ENCODE measurements around the gene OGG1. TPM values are rescaled to one million over a fixed set of nuclear protein-coding genes. Genes with fewer than 3 reads are reported as not detected.

Gene OGG1
- total and polyA plus RNA-seq, 5 donors from 2014 or later = 21.8 to 30.2 (median 26.3) TPM

DNA sequence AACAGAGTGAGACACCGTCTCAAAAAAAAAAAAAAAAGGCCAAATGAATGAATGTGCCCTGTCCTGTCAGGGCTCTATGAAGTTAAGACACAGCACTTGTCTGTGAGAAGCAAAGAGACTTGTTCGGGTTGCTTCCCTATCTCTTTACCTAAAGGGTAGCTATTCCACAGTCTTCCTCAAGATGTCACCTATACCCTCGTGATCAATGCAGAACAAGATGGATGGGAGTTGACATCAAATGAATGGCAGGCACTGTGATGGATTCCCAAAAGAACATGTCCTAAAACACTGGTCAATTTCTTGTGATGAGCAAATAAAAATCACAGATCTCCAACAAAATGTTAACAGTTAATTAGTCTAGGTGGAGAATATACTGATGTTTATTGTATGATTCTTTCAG, 33.0 kb downstream of the OGG1 start:
- Mint-ChIP-seq H3K4me3 (no peak overlapping the region), H3K27ac (no peak overlapping the region), H3K4me1 (peaks cover 12 to 59% (median 46%) of the 10 kb centered on the region in 4 donors), H3K9me3 (no peaks in the 10 kb centered on the region), H3K36me3 (peaks cover 33% of the 10 kb centered on the region), H3K27me3 (no peaks in the 10 kb centered on the region)
- no peak overlapping the region for H3K27ac ChIP-seq (ENCODE audit: insufficient read depth, low read length, poor library complexity, severe bottlenecking)
- H3K27me3 ChIP-seq (ENCODE audit: control insufficient read depth, insufficient read depth, low read length) = no peaks in the 10 kb centered on the region
- H3K9me3 ChIP-seq (ENCODE audit: control insufficient read depth in 2 of 2, low read length in 2 of 2) = no peaks in the 10 kb centered on the region
- H3K4me3 ChIP-seq (ENCODE audit: low read depth, low read length) = no peak overlapping the region
- H3K4me1 ChIP-seq (ENCODE audit: control insufficient read depth, insufficient read depth, low read length, poor library complexity, severe bottlenecking) = peaks cover 42% of the 10 kb centered on the region
- DNase-seq (peak in 1 of 3 donors; percentile 14), ATAC-seq (ENCODE audit: low read depth in 2 of 2) (no peak)
- peaks cover 49% of the 10 kb centered on the region for H3K36me3 ChIP-seq (ENCODE audit: control insufficient read depth, insufficient read depth, low read length)

GRCh38 chr3:9783954-9784353, 34.2 kb downstream of the OGG1 start:
- Histone ChIP-seq H3K27me3 (ENCODE audit: control insufficient read depth, insufficient read depth, low read length) (no peaks in the 10 kb centered on the region), H3K9me3 (ENCODE audit: control insufficient read depth in 2 of 2, low read length in 2 of 2) (no peaks in the 10 kb centered on the region), H3K4me3 (ENCODE audit: low read depth, low read length) (no peak overlapping the region), H3K36me3 (ENCODE audit: control insufficient read depth, insufficient read depth, low read length) (peaks cover 54% of the 10 kb centered on the region), H3K27ac (ENCODE audit: insufficient read depth, low read length, poor library complexity, severe bottlenecking) (no peak overlapping the region), H3K4me1 (ENCODE audit: control insufficient read depth, insufficient read depth, low read length, poor library complexity, severe bottlenecking) (peaks cover 35% of the 10 kb centered on the region)
- H3K27ac Mint-ChIP-seq = no peak overlapping the region
- peaks cover 37% of the 10 kb centered on the region for H3K36me3 Mint-ChIP-seq
- H3K9me3 Mint-ChIP-seq = no peaks in the 10 kb centered on the region
- DNase-seq (no peak), ATAC-seq (ENCODE audit: low read depth in 2 of 2) (no peak)
- no peaks in the 10 kb centered on the region for H3K27me3 Mint-ChIP-seq
- no peak overlapping the region for H3K4me3 Mint-ChIP-seq
- peaks cover 13 to 50% (median 40%) of the 10 kb centered on the region in 4 donors for H3K4me1 Mint-ChIP-seq

DNA sequence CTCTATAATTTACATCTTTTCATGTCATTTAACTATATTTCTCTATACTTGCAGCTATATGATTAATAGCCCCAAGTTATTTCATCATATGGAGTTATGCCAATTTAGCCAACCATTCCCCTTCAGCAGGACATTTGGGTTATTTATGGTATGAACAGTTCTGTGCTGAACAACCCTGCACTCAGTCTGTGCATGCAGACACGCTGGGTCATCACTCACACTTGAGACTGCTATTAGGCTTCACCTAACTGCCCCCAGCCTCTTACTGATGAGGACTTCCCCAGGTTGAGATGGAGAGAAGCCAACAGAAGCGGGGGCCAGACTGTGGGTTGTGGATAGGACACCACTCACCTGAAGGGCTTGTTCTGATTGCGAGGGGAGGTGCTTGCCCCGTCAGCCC, 35.2 kb downstream of the OGG1 start:
- ATAC-seq (ENCODE audit: low read depth in 2 of 2) (no peak), DNase-seq (no peak)
- H3K27ac ChIP-seq (ENCODE audit: insufficient read depth, low read length, poor library complexity, severe bottlenecking) = no peak overlapping the region
- Mint-ChIP-seq H3K9me3 (no peaks in the 10 kb centered on the region), H3K4me3 (peak overlapping the region in 1 of 4 donors; percentile 47), H3K4me1 (peaks cover 12 to 43% (median 36%) of the 10 kb centered on the region in 4 donors), H3K36me3 (peaks cover 41% of the 10 kb centered on the region), H3K27me3 (no peaks in the 10 kb centered on the region), H3K27ac (no peak overlapping the region)
- H3K4me1 ChIP-seq (ENCODE audit: control insufficient read depth, insufficient read depth, low read length, poor library complexity, severe bottlenecking) = peaks cover 25% of the 10 kb centered on the region
- H3K4me3 ChIP-seq (ENCODE audit: low read depth, low read length) = no peak overlapping the region
- H3K27me3 ChIP-seq (ENCODE audit: control insufficient read depth, insufficient read depth, low read length) = no peaks in the 10 kb centered on the region
- H3K36me3 ChIP-seq (ENCODE audit: control insufficient read depth, insufficient read depth, low read length) = peaks cover 63% of the 10 kb centered on the region
- no peaks in the 10 kb centered on the region for H3K9me3 ChIP-seq (ENCODE audit: control insufficient read depth in 2 of 2, low read length in 2 of 2)

- peaks cover 18 to 45% (median 37%) of the 10 kb centered on the region in 4 donors for H3K4me1 Mint-ChIP-seq
- Histone ChIP-seq H3K36me3 (ENCODE audit: control insufficient read depth, insufficient read depth, low read length) (peaks cover 67% of the 10 kb centered on the region), H3K9me3 (ENCODE audit: control insufficient read depth in 2 of 2, low read length in 2 of 2) (no peaks in the 10 kb centered on the region), H3K27ac (ENCODE audit: insufficient read depth, low read length, poor library complexity, severe bottlenecking) (no peak overlapping the region), H3K4me3 (ENCODE audit: low read depth, low read length) (no peak overlapping the region), H3K4me1 (ENCODE audit: control insufficient read depth, insufficient read depth, low read length, poor library complexity, severe bottlenecking) (peaks cover 24% of the 10 kb centered on the region), H3K27me3 (ENCODE audit: control insufficient read depth, insufficient read depth, low read length) (no peaks in the 10 kb centered on the region)
- peak overlapping the region in 1 of 3 donors; percentile 79 for H3K27ac Mint-ChIP-seq
- peak overlapping the region in 1 of 4 donors; percentile 47 for H3K4me3 Mint-ChIP-seq
- no peaks in the 10 kb centered on the region for H3K27me3 Mint-ChIP-seq
- peaks cover 41% of the 10 kb centered on the region for H3K36me3 Mint-ChIP-seq
- H3K9me3 Mint-ChIP-seq = no peaks in the 10 kb centered on the region
- DNase-seq = no peak
- ATAC-seq (ENCODE audit: low read depth in 2 of 2) = no peak
Measured at GRCh38 chr3:9785602-9786001, 35.9 kb downstream of the OGG1 start.

DNA sequence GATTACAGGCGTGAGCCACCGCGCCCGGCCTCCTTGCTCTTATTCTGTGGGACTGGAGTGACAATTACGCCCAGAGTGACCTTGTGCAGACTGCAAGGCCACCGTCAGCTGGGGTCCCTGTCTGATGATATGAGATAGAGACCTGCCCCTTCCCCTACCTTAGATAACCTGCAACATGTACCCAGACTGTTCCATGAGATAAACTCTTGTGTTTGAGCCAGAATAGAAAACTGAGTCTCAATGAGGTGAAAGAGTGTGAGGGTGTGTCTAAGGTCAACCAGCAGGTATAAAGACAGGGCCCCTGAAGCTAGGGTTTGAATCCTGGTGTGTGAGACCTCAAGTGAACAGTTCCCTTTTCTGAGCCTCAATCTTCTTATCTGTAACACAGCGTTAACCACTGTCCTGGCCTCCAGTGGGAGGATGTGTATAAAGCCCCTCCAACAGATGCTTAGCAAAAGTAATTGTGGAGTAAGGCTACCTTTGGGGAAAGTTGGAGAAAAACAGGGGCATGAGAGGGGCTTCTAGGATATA, 36.5 kb downstream of the OGG1 start:
- peaks cover 40% of the 10 kb centered on the region for H3K36me3 Mint-ChIP-seq
- DNase-seq = no peak
- Histone ChIP-seq H3K4me1 (ENCODE audit: control insufficient read depth, insufficient read depth, low read length, poor library complexity, severe bottlenecking) (peaks cover 22% of the 10 kb centered on the region), H3K9me3 (ENCODE audit: control insufficient read depth in 2 of 2, low read length in 2 of 2) (no peaks in the 10 kb centered on the region), H3K4me3 (ENCODE audit: low read depth, low read length) (no peak overlapping the region), H3K27ac (ENCODE audit: insufficient read depth, low read length, poor library complexity, severe bottlenecking) (no peak overlapping the region), H3K36me3 (ENCODE audit: control insufficient read depth, insufficient read depth, low read length) (peaks cover 64% of the 10 kb centered on the region), H3K27me3 (ENCODE audit: control insufficient read depth, insufficient read depth, low read length) (no peaks in the 10 kb centered on the region)
- no peak for ATAC-seq (ENCODE audit: low read depth in 2 of 2)
- no peaks in the 10 kb centered on the region for H3K27me3 Mint-ChIP-seq
- no peak overlapping the region for H3K4me3 Mint-ChIP-seq
- H3K9me3 Mint-ChIP-seq = no peaks in the 10 kb centered on the region
- H3K27ac Mint-ChIP-seq = peak overlapping the region in 1 of 3 donors; percentile 26
- H3K4me1 Mint-ChIP-seq = peaks cover 18 to 46% (median 38%) of the 10 kb centered on the region in 4 donors

DNA sequence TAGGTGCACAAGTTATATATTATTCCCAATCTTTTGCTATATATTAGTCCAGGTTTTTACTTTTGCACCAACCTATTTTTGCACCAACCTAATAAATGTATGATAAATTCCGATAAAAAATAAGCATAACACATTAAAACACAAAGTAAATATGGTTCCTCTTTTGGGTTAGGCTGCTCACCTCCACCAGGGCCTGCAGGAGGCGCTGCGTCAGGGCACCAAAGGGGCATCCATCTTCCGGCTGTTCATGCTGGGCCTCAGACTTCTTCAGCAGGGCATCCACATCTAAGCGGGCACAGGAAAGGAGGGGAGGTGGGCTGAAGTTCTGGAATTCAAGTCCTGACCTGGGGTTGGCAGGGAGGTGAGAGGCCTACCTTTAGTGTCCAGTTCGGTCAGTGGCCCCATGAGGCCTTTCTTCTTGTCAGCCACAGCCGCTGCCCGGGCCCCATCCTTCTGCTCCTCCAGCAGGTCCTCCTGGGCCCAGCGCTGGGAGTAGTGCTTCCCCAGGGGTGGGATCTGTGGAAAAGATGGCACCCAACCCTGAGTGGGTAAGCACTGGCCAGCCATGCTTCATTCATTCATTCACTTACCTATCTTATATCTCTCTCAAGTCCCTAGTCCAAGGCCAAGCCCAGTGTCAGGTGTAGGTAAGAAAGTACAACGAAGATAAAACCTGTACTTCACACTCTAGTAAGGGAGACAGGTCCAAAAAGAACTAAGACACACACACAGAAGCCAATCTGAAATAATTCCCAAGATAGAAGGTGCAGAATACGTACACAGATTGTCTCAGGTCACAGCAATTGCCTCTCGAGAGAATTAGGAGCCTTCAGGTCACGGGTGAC, 37.3 kb downstream of the OGG1 start:
- Histone ChIP-seq H3K9me3 (ENCODE audit: control insufficient read depth in 2 of 2, low read length in 2 of 2) (no peaks in the 10 kb centered on the region), H3K4me1 (ENCODE audit: control insufficient read depth, insufficient read depth, low read length, poor library complexity, severe bottlenecking) (peaks cover 23% of the 10 kb centered on the region), H3K36me3 (ENCODE audit: control insufficient read depth, insufficient read depth, low read length) (peaks cover 61% of the 10 kb centered on the region), H3K27me3 (ENCODE audit: control insufficient read depth, insufficient read depth, low read length) (no peaks in the 10 kb centered on the region), H3K27ac (ENCODE audit: insufficient read depth, low read length, poor library complexity, severe bottlenecking) (no peak overlapping the region), H3K4me3 (ENCODE audit: low read depth, low read length) (no peak overlapping the region)
- Mint-ChIP-seq H3K4me3 (peak overlapping the region in 1 of 4 donors; percentile 32), H3K27me3 (no peaks in the 10 kb centered on the region), H3K4me1 (peaks cover 18 to 44% (median 39%) of the 10 kb centered on the region in 4 donors), H3K27ac (peak overlapping the region; percentile 8 to 54 (median 34)), H3K36me3 (peaks cover 40% of the 10 kb centered on the region), H3K9me3 (no peaks in the 10 kb centered on the region)
- ATAC-seq (ENCODE audit: low read depth in 2 of 2) (no peak), DNase-seq (no peak)

GRCh38 chr3:9787714-9788113, 38.0 kb downstream of the OGG1 start:
- H3K9me3 ChIP-seq (ENCODE audit: control insufficient read depth in 2 of 2, low read length in 2 of 2) = no peaks in the 10 kb centered on the region
- H3K4me1 ChIP-seq (ENCODE audit: control insufficient read depth, insufficient read depth, low read length, poor library complexity, severe bottlenecking) = peaks cover 19% of the 10 kb centered on the region
- H3K4me3 ChIP-seq (ENCODE audit: low read depth, low read length) = no peak overlapping the region
- H3K27me3 ChIP-seq (ENCODE audit: control insufficient read depth, insufficient read depth, low read length) = no peaks in the 10 kb centered on the region
- H3K27ac Mint-ChIP-seq = peak overlapping the region; percentile 8 to 57 (median 34)
- peaks cover 39% of the 10 kb centered on the region for H3K36me3 Mint-ChIP-seq
- no peaks in the 10 kb centered on the region for H3K9me3 Mint-ChIP-seq
- no peaks in the 10 kb centered on the region for H3K27me3 Mint-ChIP-seq
- ATAC-seq (ENCODE audit: low read depth in 2 of 2) (no peak), DNase-seq (peak in 1 of 3 donors; percentile 48)
- peaks cover 17 to 37% (median 33%) of the 10 kb centered on the region in 4 donors for H3K4me1 Mint-ChIP-seq
- peaks cover 58% of the 10 kb centered on the region for H3K36me3 ChIP-seq (ENCODE audit: control insufficient read depth, insufficient read depth, low read length)
- H3K27ac ChIP-seq (ENCODE audit: insufficient read depth, low read length, poor library complexity, severe bottlenecking) = no peak overlapping the region
- H3K4me3 Mint-ChIP-seq = peak overlapping the region in 2 of 4 donors; percentile 32 to 87
